ENCODE results near the gene PRLHR.

GRCh38 chr10:118557946-118558345, 37.5 kb downstream of the PRLHR start:
- TF ChIP-seq, protein P1, sequence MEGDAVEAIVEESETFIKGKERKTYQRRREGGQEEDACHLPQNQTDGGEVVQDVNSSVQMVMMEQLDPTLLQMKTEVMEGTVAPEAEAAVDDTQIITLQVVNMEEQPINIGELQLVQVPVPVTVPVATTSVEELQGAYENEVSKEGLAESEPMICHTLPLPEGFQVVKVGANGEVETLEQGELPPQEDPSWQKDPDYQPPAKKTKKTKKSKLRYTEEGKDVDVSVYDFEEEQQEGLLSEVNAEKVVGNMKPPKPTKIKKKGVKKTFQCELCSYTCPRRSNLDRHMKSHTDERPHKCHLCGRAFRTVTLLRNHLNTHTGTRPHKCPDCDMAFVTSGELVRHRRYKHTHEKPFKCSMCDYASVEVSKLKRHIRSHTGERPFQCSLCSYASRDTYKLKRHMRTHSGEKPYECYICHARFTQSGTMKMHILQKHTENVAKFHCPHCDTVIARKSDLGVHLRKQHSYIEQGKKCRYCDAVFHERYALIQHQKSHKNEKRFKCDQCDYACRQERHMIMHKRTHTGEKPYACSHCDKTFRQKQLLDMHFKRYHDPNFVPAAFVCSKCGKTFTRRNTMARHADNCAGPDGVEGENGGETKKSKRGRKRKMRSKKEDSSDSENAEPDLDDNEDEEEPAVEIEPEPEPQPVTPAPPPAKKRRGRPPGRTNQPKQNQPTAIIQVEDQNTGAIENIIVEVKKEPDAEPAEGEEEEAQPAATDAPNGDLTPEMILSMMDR (conservative IDR thresholded peaks at IDR 0.05 in 1 of 2, IDR thresholded peaks at IDR 0.05 in 1 of 2; ENCODE audit: low read depth in 1 of 2, low read length in 2 of 2): no peak
- TF ChIP-seq EZH2 (IDR thresholded peaks at IDR 0.05; ENCODE audit: low read length, missing control alignments): no peak

Data from fibroblast of lung (primary cell).